SK-MEL-5 (cell line): Measurements from ENCODE around the gene RRBP1. TPM values are rescaled to one million over a fixed set of nuclear protein-coding genes. Genes with fewer than 3 reads are reported as not detected.

Experiments used
- DNase-seq: peaks from one replicate; pipeline ENCODE4 v3.0.0-alpha.2; 2016; ENCODE audit warnings: low read depth, low spot score
- in situ Hi-C: cut with HindIII; loops from 2 replicates; pipeline ENCODE4 v1.10.0; 2016; ENCODE audit warnings: low sequenced_read_pairs, high pct_unique_total_duplicates, low pct_unique_long_range_greater_than_20kb
- total RNA-seq: library from RNA; depleted of rRNA; stranded (reverse); fragments of >200 nt; shearing (Covaris generic); gene quantifications from 2 replicates; pipeline ENCODE4 v1.2.3, GENCODE V29; 2014

Gene RRBP1
- total RNA-seq, 1 experiment from 2014 or later, result 108 TPM

DNA sequence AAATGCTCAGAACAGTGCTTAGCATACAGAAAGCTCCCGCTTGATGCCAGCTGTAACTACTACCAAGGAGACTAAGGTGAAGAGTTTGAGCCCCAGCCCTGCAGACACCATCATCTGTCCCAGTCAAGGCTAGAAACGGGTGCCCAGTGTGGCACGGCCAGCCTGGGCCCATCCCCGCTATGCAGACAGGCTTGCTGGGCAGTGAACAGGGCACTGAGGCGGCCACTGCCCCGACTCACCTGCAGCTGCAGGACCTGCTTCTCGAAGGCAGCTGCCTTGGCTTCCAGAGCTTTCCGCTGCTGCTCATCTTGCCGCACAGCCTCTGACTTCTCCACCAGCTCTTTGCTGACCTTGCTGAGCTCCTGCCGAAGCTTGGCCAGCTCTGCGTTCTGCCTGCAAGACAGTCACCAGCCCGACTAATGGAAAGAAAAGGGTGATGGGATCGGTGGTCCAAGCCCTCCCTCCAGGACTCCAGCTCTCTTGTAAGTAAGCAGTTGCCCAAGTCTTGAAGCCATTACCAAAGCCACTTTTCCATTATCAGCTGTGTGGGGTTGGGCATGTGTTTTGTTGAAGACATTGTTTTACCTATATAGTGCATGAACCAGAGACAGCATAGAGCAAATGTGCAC is 48.7 kb downstream of the RRBP1 start:
- DNase-seq, result no peak
- in situ Hi-C loops, result no loop called here

DNA sequence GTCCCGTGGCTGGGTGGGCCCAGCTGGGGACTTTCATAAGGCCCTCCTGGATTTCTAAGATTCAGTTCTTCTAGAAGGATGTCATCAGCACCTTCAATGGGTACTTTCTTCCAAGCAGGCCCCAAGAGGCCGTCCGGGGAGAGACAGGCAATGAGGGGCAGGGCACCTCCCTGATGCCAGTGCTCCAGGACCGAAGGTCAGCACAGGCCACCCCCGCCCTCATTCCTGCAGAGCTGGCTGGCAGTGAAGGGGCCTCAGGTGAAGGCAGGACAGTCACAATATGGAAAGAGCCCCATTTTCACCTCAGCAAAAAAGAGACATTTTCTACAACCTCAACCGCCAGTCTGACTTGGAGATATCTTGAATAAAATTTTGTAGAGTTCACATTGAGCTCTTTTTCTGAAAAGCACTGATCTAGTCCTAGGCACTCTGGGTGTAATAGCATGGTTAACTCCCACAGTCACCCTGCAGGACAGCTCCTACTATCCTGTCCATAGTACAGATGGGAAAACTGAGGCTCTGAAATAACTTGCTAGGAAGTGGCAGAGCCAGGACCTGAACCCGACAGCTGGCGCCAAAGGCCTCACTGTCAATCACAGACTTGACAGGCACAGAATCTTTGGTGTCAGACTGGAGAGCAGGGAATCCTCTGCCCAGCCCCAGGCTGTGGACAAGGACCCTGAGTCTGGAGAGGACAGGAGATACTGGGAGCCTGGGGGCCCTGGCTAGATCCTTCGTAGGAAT is 50.3 kb downstream of the RRBP1 start:
- no peak for DNase-seq
- in situ Hi-C loops, result no loop called here

DNA sequence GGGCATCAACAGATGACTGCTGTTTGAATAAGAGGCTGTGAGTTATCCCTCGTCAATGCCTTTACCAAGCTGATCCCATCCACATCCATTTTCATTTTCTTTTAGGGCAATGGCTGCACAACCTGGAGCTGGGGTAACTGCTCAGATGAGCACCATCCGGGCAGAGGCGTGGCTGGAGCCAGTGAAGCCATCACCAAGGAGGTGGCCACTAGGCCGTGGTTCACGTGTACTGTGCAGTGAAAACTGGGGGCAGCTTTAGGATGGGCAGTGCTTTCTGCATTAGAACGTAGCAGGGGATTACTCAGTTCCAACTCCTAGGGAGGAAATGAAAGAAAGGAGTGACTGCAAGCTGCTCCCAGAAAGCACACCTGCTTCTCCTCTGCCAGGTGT is 51.2 kb downstream of the RRBP1 start:
- in situ Hi-C loops, result no loop called here
- DNase-seq, result no peak

DNA sequence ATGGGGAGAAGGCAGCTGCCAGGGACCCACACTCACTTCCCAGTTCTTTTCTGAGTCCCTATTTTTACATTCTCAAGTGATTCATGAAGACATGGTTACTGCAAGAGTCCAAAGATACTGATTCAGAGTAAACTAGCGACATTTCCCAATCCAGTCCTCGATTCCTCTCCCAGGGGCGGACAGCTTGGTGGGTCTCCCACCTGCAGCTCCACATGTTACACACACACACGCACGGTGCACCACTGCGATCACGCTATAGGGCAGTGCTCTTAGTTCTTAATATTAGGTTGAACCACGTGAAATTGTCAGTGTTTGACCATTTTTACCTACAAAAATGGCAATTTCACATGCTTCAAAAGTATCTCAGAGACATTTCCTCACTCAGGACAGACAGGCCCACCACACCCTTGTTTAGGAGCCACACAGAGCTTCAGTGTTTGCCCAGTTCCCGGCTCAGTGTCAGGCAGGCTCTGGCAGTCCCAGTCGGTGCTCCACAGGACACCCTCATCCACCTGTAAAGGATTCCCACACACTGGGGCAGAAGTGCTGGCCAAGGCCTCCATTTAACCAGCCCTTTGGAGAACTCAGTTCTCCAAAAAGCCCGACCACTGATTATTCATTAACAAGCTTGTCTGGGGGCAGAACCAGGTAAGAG is 51.8 kb downstream of the RRBP1 start:
- no peak for DNase-seq
- in situ Hi-C loops, result no loop called here

DNA sequence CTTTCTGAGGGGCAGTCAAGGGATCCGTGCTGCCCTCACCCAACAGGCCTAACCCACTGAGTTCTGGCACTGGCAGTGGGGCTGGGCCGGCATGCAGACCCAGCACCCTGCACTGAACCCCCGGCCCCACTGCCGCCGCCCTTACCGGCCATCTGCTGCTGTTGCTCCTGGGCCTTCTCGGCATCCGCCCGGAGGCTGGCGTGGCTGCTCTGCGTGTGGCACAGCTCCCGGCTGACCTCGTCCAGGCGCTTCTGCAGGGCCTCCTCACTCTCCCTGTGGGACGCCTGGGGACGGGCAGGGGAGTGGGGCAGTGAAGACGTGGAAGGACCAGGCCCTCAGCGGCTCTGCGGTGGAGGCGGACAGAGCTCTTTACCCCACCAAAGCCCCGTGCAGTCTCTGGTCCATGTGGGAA is 52.4 kb downstream of the RRBP1 start:
- DNase-seq, result no peak
- in situ Hi-C loops, result no loop called here

DNA sequence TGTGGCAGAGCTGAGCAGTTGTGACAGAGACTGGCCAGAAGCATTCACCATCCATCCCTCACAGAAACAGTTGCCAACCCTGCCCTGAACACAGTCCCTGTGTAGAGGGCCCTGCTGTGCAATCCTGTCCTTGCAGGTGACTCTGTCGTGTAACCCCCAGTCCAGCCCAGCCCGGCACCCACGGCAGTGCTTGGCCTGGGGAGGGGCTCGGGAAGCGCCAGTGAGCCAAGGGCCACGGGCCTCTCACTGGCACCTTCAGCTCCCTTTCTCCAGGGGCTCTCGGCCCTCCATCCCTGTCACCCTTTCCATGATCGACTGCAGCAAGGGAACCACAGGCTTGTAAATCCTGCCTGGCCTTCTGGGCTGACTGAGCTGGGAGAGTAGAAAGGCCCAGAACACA is 53.0 kb downstream of the RRBP1 start:
- in situ Hi-C loops, result no loop called here

DNA sequence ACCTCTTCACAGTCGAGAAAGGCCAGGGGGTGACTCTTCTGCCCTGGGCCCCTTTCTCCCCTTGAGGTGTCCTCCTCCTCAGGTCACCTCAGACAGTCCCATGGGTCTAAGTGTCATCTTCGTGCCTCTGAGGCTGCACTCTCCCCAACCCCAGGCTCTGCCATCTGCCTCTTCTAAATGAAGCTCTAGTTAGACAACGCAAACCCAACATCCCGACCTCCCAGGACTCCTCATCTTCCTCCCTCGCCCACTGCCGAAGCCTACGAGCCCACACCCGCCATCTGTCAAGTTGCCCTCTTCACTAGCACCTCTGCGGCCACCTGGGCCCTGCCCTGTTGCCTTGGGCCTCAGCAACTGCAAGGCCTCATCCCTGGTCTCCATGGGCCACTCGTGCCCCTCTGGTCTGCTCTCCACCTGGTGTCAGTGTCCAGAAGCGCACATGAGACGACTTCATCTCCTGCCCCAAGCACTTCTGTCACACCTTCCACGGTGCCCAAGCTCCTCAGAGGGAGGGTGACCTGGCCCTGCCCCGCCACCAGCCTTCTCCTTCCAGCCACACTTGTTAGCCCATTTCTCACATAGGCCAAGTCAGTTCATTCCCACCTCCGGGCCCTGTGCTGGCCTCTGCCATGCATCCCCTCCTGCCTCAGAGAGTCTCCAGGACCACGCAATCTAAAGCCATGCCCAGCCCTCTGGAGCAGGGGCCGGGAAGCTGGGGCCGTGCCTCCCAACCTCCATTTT is 53.8 kb downstream of the RRBP1 start:
- in situ Hi-C loops, result no loop called here
- no peak for DNase-seq

More for the DNA sequence above, 53.0 kb downstream of the RRBP1 start:
- no peak for DNase-seq

DNA sequence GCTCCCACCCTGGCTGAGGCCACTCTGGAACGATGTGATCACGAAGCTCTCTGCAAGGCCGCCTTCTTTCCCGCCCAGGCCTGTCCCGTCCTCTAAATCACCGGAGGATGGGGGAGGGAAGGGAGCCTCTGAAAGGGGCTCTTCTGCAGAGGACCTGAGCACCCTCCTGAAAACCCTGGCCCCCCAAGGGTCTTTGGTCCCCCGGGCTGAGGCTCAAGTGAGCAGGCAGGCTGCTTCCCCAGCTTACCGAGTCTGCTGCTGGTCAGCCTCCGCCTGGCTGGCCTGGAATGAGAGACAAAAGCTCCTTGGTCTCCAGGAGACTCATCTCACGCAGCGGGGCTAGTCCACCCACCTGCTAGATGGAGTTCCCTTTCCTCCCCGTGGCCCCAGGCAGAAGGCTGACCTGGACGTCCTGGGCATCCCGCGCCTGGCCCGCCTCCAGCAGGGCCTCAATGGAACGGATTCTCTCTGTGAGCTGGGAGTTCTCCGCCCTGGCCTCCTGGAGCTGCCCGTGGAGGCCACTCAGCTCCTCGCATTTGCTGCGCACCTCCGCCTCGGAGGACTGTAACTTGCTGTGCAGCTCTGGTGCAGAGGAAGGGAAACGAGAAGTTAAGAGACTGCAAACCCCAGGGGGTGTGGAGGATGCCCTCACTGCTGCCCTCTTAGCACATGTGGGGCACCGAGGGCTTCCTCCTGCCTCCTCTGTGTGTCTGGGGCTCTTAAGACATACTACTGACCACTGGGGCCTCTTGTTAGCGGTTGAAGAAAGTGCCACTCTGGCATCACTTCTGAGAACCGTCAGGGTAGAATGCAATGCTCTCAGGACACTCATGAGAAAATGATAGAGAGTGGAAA is 54.7 kb downstream of the RRBP1 start:
- DNase-seq, result no peak
- in situ Hi-C loops, result no loop called here

DNA sequence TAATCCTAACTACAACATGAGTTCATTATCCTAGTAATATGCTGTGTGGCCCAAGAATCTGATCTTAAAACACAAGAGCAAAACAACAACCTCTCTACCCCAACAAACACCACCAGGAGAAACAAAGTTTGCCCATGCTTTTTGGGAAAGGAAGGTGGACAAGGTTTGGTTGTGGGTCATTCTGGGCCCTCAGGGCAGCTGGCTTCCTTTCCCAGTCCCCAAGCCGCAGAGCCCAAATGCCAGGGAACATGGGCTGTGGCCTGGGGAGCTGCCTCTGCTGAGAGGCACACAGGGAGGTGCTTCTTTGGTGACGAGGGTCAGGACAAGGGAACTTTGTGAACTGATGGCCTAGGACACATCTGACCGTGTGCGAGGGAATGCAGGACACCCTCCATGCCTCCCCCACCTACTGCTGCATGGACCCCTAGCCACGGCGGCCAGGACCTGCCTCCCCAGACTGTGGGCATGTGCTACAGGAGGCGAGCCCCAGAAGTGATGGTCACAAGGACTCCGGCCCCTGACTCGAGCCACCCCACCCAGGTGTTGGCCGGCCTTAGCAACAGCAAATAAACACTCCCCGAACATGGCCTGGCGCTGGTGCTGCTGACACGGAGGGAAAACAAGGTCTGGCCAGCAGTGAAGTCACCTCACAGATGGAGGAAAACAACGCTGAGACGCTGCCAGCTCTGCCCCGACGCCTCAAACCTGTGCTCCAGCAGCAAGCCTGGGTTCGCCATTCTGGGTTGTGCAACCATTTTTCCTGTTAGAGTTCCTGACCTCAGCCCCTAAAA is 55.6 kb downstream of the RRBP1 start:
- in situ Hi-C loops, result no loop called here
- no peak for DNase-seq

DNA sequence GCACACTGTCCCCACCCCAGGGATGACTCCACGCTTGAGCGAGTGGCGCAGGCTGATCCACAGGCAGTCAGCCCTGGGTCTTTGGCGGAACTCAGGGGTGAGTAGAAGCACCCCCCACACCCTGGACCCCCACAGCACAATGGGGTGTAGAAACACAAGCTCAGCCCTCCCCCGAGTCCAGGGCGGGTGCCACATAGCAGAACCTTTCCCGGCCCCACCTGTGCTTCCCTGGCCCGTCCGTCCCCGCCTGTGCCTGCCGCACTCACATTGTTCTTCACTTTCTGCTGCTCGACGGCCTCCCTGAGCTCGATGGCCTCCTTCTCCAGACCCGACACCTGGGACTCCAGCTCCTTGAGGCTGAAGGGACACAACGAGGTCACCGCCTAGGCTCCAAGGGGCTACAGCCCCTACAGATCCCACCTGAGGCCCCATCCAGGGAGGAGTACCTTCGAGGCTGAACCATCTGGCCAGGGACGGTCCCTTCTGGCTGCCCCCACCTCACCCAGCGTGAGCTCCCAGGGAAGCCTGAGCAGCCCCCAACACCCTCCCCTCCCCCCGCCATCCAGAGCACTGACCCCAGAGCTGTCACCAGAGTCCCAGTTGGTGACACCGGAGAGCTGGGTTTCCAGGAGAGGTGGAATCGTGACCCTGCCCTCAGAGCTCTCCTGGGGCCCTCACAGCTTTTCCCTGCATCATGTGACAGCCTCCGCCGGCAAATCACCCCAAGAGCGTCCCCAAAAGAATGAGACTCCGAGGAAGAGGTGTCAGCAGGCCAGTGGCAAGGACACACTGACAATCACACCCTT is 56.6 kb downstream of the RRBP1 start:
- no peak for DNase-seq
- in situ Hi-C loops, result no loop called here

DNA sequence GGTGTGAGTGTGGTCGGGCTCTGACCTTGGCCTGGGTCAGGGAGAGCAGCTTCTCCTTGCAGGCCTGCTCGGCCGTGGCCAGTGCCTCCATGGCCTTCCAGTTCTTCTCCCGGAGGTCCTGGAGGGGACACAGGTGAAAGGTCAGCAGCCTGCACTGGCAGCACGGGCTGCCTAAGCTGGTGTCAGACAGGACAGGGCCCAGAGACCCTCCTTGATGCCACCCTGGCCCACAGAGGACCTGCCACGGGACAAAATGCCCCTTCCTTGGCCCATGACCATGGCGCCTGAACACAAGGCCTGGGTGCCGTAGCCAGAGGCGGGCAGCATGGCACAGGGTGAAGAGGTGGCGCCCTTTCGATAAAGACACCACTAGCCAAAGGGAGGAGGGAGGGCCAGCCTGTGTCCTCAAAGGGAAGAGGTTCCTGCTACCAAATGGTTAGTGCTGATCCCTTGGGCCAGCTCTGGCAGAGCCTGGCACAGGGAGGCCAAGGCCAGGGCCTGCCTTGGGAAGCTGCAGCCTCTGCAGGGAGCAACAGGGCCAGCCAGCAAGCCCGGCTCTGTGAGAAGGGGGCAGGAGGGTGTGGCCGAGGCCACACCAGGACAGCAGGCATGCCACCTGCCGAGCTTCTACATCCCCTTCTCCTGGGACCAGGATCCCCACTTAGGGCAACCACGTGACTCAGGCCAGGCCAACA is 57.3 kb downstream of the RRBP1 start:
- in situ Hi-C loops, result no loop called here
- DNase-seq, result no peak

DNA sequence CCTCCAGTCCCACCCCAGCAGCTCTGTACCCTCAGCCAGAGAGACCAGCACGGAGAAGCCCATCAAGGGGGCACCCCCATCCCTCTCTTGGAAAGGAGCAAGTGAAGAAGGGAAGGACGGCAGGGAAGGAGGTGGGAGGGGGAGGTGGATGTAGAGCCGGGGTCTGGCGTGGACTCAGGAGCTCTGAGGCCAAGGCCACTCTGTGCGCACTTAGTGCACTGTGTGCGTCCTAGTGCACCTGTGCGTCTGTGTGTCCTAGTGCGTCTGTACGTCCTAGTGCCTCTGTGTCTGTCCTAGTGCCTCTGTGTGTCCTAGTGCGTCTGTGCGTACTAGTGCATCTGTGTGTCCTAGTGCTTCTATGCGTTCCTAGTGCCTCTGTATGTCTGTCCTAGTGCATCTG is 58.0 kb downstream of the RRBP1 start:
- in situ Hi-C loops, result no loop called here
- DNase-seq, result no peak

DNA sequence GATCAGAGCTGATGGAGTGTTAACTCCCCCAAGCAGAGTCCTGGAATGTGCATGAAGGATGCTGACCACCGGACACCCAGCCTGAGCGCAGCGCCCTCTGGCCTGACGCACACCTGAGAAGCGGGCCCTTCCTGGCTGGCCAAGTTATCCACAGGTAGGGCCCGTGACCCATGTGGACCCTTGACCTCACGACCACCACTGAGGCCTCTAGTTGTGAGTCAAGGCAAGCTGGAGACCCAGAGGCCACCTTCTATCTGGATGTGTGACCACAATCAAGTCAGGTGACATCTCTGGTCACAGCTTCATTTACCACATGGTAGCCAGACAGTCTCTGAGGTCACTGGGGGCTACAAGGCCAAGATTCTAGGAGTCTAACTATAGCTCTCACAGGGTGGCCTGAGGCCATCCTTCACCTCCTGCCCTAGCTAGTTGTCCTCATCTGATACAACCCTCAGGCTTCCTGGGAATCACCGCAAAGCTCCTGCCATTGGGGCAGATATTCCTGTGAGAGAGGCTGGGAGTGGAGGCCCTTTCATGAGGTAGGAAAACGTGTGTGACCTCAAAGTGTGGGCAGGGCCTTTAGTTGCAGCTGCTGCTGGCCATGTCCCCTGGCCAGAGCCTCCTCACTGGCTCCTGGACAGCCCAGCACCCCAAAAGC is 59.1 kb downstream of the RRBP1 start:
- no peak for DNase-seq
- in situ Hi-C loops, result no loop called here

DNA sequence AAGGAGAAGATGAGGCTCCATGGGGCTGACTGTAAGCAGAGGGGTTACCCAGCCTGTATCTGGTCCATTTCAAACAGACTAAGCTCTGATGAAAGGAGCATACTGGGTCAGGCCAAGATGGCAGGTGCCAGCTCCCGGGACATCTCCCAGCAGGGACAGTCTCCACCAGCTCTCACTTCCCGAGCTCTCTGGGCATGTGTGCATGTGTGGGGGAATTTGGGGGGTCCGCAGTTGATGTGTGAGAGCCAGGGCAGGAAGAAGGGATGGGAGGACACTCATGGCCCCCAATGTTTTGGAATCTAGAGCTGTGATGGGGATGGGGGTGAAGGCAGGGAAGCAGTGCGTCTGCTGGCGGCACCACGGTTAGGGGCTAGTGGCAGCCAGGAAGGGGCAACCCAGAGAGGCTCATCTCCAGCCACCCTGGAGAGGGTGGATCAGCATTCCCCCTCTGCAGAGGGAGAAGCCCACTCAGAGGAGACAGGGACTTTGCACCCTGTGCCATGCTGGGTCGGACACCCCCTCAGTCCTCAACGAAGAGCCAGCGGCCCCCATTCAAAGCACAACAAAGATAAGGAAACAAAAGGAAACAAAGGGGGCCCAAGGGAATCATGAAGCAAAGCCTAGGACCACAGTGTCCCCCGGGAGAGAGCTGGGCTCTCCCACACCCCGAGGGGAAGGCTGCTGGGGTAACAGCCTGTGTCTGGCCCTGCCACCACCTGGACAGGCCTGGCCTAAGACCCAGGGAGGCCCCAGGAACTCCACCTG is 59.8 kb downstream of the RRBP1 start:
- DNase-seq, result no peak
- in situ Hi-C loops, result no loop called here
